Liver (tissue), 9 donors: ENCODE results near the gene ASPDH. TPM values are rescaled to one million over a fixed set of nuclear protein-coding genes. Genes with fewer than 3 reads are reported as not detected.

Experiments used
- DNase-seq: peaks from one replicate; pipeline ENCODE4 v3.0.0-alpha.2; 2017; ENCODE audit warnings: low spot score
- H3K27ac ChIP-seq, 2 donors: one replicate each; pipeline ENCODE4 v1.7.0; 2013; ENCODE audit warnings: inconsistent platforms in 2 of 2, low read length in 2 of 2, control low read depth in 1 of 2, low read depth in 1 of 2, mild to moderate bottlenecking in 1 of 2
- H3K27me3 ChIP-seq, 4 donors: one replicate each; pipeline versions ENCODE4 v1.6.1 to v1.7.0; 2013; ENCODE audit warnings: low read length in 3 of 4, inconsistent platforms in 1 of 4, mild to moderate bottlenecking in 1 of 4, moderate library complexity in 1 of 4; ENCODE audit not compliant: control insufficient read depth in 4 of 4, insufficient read depth in 4 of 4
- H3K36me3 ChIP-seq, 4 donors: one replicate each; pipeline versions ENCODE4 v1.6.1 to v1.7.0; 2013; ENCODE audit warnings: low read length in 3 of 4, mild to moderate bottlenecking in 3 of 4, low read depth in 1 of 4, moderate library complexity in 1 of 4; ENCODE audit not compliant: control insufficient read depth in 4 of 4, insufficient read depth in 3 of 4
- H3K4me1 ChIP-seq, 4 donors: one replicate each; pipeline versions ENCODE4 v1.6.1 to v1.7.0; 2013; ENCODE audit warnings: low read length in 3 of 4, mild to moderate bottlenecking in 3 of 4, moderate library complexity in 1 of 4; ENCODE audit not compliant: control insufficient read depth in 4 of 4, insufficient read depth in 4 of 4
- H3K4me3 ChIP-seq, 3 donors: one replicate each; pipeline versions ENCODE4 v1.6.1 to v1.7.0; 2013; ENCODE audit warnings: low read length in 3 of 3, control low read depth in 1 of 3, low read depth in 1 of 3, mild to moderate bottlenecking in 1 of 3
- H3K9ac ChIP-seq, 2 donors: one replicate each; pipeline ENCODE4 v1.7.0; 2013; ENCODE audit warnings: low read length in 2 of 2, mild to moderate bottlenecking in 2 of 2, moderate library complexity in 2 of 2, control low read depth in 1 of 2, low read depth in 1 of 2
- H3K9me3 ChIP-seq, 4 donors: one replicate each; pipeline versions ENCODE4 v1.6.1 to v1.7.0; 2013; ENCODE audit warnings: low read length in 3 of 4; ENCODE audit not compliant: control insufficient read depth in 4 of 4
- ATF3 ChIP-seq: IDR thresholded peaks from 2 replicates; pipeline ENCODE4 v1.6.1; 2016; ENCODE audit warnings: antibody characterized with exemption
- CTCF ChIP-seq: fragments of 150-350 bp; IDR thresholded peaks from 2 replicates; pipeline ENCODE4 v1.5.1; 2017; ENCODE audit warnings: improper control_type of control experiment, low read depth, low read length; ENCODE audit not compliant: missing input control
- EGR1 ChIP-seq, 2 donors: IDR thresholded peaks; 2 replicates each; pipeline ENCODE4 v1.6.1; 2016 to 2018; ENCODE audit warnings: antibody characterized with exemption in 2 of 2, low read depth in 2 of 2
- FOXA1 ChIP-seq: IDR thresholded peaks from 2 replicates; pipeline ENCODE4 v1.6.1; 2016; ENCODE audit warnings: antibody characterized with exemption
- FOXA2 ChIP-seq: IDR thresholded peaks from 2 replicates; pipeline ENCODE4 v1.6.1; 2016; ENCODE audit warnings: antibody characterized with exemption
- GABPA ChIP-seq, 2 donors: IDR thresholded peaks in 1 of 2; conservative IDR thresholded peaks in 1 of 2; 2 replicates each; pipeline ENCODE4 v1.6.1; 2016; ENCODE audit warnings: antibody characterized with exemption in 2 of 2, mild to moderate bottlenecking in 1 of 2, moderate library complexity in 1 of 2
- HNF4A ChIP-seq, 2 donors: conservative IDR thresholded peaks; 2 replicates each; pipeline ENCODE4 v1.6.1; 2016; ENCODE audit warnings: antibody characterized with exemption in 2 of 2, mild to moderate bottlenecking in 2 of 2
- HNF4G ChIP-seq: IDR thresholded peaks from 2 replicates; pipeline ENCODE4 v1.6.1; 2016; ENCODE audit warnings: antibody characterized with exemption
- JUND ChIP-seq, 2 donors: IDR thresholded peaks; 2 replicates each; pipeline ENCODE4 v1.6.1; 2016; ENCODE audit warnings: antibody characterized with exemption in 2 of 2
- MAX ChIP-seq: IDR thresholded peaks from 2 replicates; pipeline ENCODE4 v1.6.1; 2016; ENCODE audit warnings: antibody characterized with exemption
- NR2F2 ChIP-seq: IDR thresholded peaks from 2 replicates; pipeline ENCODE4 v1.6.1; 2016; ENCODE audit warnings: antibody characterized with exemption
- RAD21 ChIP-seq, 2 donors: IDR thresholded peaks; 2 replicates each; pipeline ENCODE4 v1.6.1; 2016; ENCODE audit warnings: antibody characterized with exemption in 2 of 2, mild to moderate bottlenecking in 2 of 2
- RXRA ChIP-seq, 2 donors: IDR thresholded peaks; 2 replicates each; pipeline ENCODE4 v1.6.1; 2017 to 2018; ENCODE audit warnings: antibody characterized with exemption in 2 of 2, mild to moderate bottlenecking in 1 of 2
- SP1 ChIP-seq: IDR thresholded peaks from 2 replicates; pipeline ENCODE4 v1.6.1; 2018; ENCODE audit warnings: antibody characterized with exemption, mild to moderate bottlenecking
- TAF1 ChIP-seq: conservative IDR thresholded peaks from 2 replicates; pipeline ENCODE4 v1.6.1; 2016; ENCODE audit warnings: antibody characterized with exemption, mild to moderate bottlenecking
- YY1 ChIP-seq: IDR thresholded peaks from 2 replicates; pipeline ENCODE4 v1.6.1; 2016; ENCODE audit warnings: antibody characterized with exemption, mild to moderate bottlenecking
- WGBS: extraction: QIAGEN DNeasy Blood & Tissue Kit; methylation state at CpG from one replicate; pipeline ENCODE4 v1.1.7; 2013; 5-methylcytosine and 5-hydroxymethylcytosine counted together
- polyA plus RNA-seq, 2 donors: library from polyadenylated mRNA; stranded (reverse) in 1 of 2; unstranded in 1 of 2; fragments of 200-250 nt in 1 of 2; fragments of >200 nt in 1 of 2; fragmentation: Nextera tagmentation in 1 of 2; extraction: Ambion mirVana in 1 of 2; gene quantifications; one replicate each; pipeline versions ENCODE4 v1.2.1 to v1.2.3, GENCODE V29; 2013 to 2015
- total RNA-seq, 2 donors: library from RNA; depleted of rRNA; stranded (reverse); fragments of >200 nt; gene quantifications; one replicate each; pipeline ENCODE4 v1.2.3, GENCODE V29; 2014
- TF ChIP-seq, protein P1 (sequence below): IDR thresholded peaks from 2 replicates; pipeline ENCODE4 v1.6.1; 2016; ENCODE audit warnings: antibody characterized with exemption
- TF ChIP-seq, protein P2 (sequence below): IDR thresholded peaks from 2 replicates; pipeline ENCODE4 v1.6.1; 2016; ENCODE audit warnings: antibody characterized with exemption, mild to moderate bottlenecking
- donor health status: healthy.
- donor health status: healthy.
- donor health status: healthy.
- donor health status: healthy.
- donor health status: healthy.

The ASPDH gene
- total and polyA plus RNA-seq, 4 donors = 7.3 to 82.0 (median 37.1) TPM

DNA sequence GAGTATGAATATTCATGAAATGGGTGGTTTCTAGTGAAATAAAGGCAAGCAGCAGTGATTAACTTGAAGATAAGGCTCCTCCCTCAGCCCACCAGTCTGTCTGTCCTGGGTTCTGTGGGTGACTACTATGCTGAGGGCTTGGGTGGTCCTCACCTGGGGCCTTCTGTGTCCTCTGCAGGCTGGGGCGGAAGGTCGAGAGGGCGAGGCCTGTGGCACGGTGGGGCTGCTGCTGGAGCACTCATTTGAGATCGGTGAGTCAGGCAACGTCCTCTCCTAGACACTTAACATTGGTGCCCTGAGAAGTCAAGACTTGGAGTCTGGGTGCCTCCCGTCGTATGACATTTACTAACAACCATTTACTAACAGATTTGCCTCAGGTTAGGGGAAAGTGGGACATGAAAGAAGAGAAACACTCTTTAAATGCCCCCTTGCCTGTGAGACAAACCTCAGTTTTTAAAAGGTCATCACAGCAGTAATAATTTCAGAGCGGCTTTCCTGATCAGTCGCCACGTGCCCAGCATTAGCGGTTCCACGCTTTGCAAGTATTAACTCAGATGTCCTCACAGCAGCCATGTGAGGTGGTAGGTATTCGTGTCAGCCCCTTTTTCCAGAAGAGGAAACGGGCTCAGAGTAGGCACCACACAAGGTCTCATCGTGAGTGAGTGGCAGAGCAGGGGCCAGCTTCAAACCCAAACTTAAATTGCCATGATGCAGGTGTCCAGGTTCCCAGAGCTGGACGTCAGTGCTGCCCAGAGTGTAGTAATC, 35.8 kb downstream of the ASPDH start:
- H3K9ac ChIP-seq = no peak overlapping the region
- 98% methylated on average over 17 of the region's 17 CpGs for WGBS
- H3K9me3 ChIP-seq = no peaks in the 10 kb centered on the region
- no peak overlapping the region for H3K4me3 ChIP-seq
- H3K27ac ChIP-seq = no peak overlapping the region
- H3K36me3 ChIP-seq = peaks cover 7 to 34% (median 11%) of the 10 kb centered on the region in 4 donors
- TF ChIP-seq ATF3 (no peak), MAX (no peak), JUND (IDR thresholded peaks at IDR 0.05) (no peak), RXRA (IDR thresholded peaks at IDR 0.05) (no peak), RAD21 (IDR thresholded peaks at IDR 0.05) (no peak), SP1 (no peak), FOXA2 (no peak), HNF4G (no peak), HNF4A (conservative IDR thresholded peaks at IDR 0.05) (no peak), EGR1 (IDR thresholded peaks at IDR 0.05; ENCODE audit: low read depth in 2 of 2) (no peak), NR2F2 (no peak), FOXA1 (no peak), CTCF (no peak), YY1 (no peak), GABPA (IDR thresholded peaks at IDR 0.05 in 1 of 2, conservative IDR thresholded peaks at IDR 0.05 in 1 of 2) (no peak), TAF1 (no peak)
- TF ChIP-seq, protein P1, sequence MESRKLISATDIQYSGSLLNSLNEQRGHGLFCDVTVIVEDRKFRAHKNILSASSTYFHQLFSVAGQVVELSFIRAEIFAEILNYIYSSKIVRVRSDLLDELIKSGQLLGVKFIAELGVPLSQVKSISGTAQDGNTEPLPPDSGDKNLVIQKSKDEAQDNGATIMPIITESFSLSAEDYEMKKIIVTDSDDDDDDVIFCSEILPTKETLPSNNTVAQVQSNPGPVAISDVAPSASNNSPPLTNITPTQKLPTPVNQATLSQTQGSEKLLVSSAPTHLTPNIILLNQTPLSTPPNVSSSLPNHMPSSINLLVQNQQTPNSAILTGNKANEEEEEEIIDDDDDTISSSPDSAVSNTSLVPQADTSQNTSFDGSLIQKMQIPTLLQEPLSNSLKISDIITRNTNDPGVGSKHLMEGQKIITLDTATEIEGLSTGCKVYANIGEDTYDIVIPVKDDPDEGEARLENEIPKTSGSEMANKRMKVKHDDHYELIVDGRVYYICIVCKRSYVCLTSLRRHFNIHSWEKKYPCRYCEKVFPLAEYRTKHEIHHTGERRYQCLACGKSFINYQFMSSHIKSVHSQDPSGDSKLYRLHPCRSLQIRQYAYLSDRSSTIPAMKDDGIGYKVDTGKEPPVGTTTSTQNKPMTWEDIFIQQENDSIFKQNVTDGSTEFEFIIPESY = no peak
- H3K4me1 ChIP-seq = peaks cover 5 to 19% (median 15%) of the 10 kb centered on the region in 4 donors
- H3K27me3 ChIP-seq = no peaks in the 10 kb centered on the region
- no peak for DNase-seq

DNA sequence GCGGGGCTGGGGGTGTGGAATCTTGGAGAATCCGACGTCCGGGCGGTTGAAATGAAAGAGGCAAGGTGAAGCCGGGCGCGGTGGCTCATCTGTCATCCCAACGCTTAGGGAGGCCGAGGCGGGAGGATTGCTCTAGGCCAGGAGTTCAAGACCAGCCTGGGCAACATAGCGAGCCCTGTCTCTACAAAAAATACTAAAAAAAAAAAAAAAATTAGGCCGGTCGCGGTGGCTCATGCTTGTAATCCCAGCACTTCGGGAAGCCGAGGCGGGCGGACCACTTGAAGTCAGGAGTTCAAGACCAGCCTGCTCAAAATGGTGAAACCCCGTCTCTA, 36.8 kb downstream of the ASPDH start:
- no peak for DNase-seq
- Histone ChIP-seq H3K27ac (peak overlapping the region in 1 of 2 donors; percentile 61), H3K36me3 (peaks cover 7 to 27% (median 11%) of the 10 kb centered on the region in 4 donors), H3K9ac (peak overlapping the region; percentile 58 to 81), H3K4me1 (peaks cover 4 to 19% (median 15%) of the 10 kb centered on the region in 4 donors), H3K4me3 (peak overlapping the region; percentile 89 to 99 (median 94)), H3K9me3 (no peaks in the 10 kb centered on the region), H3K27me3 (no peaks in the 10 kb centered on the region)
- no peak for TF ChIP-seq GABPA (IDR thresholded peaks at IDR 0.05 in 1 of 2, conservative IDR thresholded peaks at IDR 0.05 in 1 of 2)
- TF ChIP-seq FOXA1 = no peak
- TF ChIP-seq HNF4G = no peak
- TF ChIP-seq MAX = no peak
- no peak for TF ChIP-seq SP1
- TF ChIP-seq RAD21 (IDR thresholded peaks at IDR 0.05) = no peak
- TF ChIP-seq YY1 = no peak
- no peak for TF ChIP-seq NR2F2
- no peak for TF ChIP-seq JUND (IDR thresholded peaks at IDR 0.05)
- TF ChIP-seq EGR1 (IDR thresholded peaks at IDR 0.05; ENCODE audit: low read depth in 2 of 2) = no peak
- TF ChIP-seq, protein P2, sequence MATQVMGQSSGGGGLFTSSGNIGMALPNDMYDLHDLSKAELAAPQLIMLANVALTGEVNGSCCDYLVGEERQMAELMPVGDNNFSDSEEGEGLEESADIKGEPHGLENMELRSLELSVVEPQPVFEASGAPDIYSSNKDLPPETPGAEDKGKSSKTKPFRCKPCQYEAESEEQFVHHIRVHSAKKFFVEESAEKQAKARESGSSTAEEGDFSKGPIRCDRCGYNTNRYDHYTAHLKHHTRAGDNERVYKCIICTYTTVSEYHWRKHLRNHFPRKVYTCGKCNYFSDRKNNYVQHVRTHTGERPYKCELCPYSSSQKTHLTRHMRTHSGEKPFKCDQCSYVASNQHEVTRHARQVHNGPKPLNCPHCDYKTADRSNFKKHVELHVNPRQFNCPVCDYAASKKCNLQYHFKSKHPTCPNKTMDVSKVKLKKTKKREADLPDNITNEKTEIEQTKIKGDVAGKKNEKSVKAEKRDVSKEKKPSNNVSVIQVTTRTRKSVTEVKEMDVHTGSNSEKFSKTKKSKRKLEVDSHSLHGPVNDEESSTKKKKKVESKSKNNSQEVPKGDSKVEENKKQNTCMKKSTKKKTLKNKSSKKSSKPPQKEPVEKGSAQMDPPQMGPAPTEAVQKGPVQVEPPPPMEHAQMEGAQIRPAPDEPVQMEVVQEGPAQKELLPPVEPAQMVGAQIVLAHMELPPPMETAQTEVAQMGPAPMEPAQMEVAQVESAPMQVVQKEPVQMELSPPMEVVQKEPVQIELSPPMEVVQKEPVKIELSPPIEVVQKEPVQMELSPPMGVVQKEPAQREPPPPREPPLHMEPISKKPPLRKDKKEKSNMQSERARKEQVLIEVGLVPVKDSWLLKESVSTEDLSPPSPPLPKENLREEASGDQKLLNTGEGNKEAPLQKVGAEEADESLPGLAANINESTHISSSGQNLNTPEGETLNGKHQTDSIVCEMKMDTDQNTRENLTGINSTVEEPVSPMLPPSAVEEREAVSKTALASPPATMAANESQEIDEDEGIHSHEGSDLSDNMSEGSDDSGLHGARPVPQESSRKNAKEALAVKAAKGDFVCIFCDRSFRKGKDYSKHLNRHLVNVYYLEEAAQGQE = no peak
- no peak for TF ChIP-seq RXRA (IDR thresholded peaks at IDR 0.05)
- no peak for TF ChIP-seq HNF4A (conservative IDR thresholded peaks at IDR 0.05)
- TF ChIP-seq CTCF = no peak
- 20% methylated on average over 20 of the region's 20 CpGs for WGBS
